Urinary bladder (tissue), 4 donors: ENCODE data around the gene FOXL3. TPM values are rescaled to one million over a fixed set of nuclear protein-coding genes. Genes with fewer than 3 reads are reported as not detected.

Experiments
- DNase-seq: peaks from one replicate; pipeline ENCODE4 v3.0.0-alpha.2; 2015; ENCODE audit errors: extremely low spot score
- H3K27ac ChIP-seq: one replicate; pipeline ENCODE4 v1.5.1; 2013; ENCODE audit warnings: low read depth, mild to moderate bottlenecking, moderate library complexity
- H3K36me3 ChIP-seq: one replicate; pipeline ENCODE4 v1.6.1; 2013; ENCODE audit warnings: mild to moderate bottlenecking, moderate library complexity; ENCODE audit not compliant: insufficient read depth
- H3K4me1 ChIP-seq: one replicate; pipeline ENCODE4 v1.6.1; 2013; ENCODE audit warnings: mild to moderate bottlenecking, moderate library complexity; ENCODE audit not compliant: insufficient read depth
- H3K4me3 ChIP-seq: one replicate; pipeline ENCODE4 v1.5.1; 2013; ENCODE audit warnings: low read depth, low read length
- WGBS: extraction: QIAGEN DNeasy Blood & Tissue Kit; methylation state at CpG from one replicate; pipeline ENCODE4 v1.1.7; 2013; 5-methylcytosine and 5-hydroxymethylcytosine counted together
- polyA plus RNA-seq: library from polyadenylated mRNA; stranded (reverse); fragments of 200-250 nt; gene quantifications from one replicate; pipeline ENCODE4 v1.2.3, GENCODE V29; 2013
- total RNA-seq: library from RNA; depleted of rRNA; stranded (reverse); fragments of >200 nt; gene quantifications from one replicate; pipeline ENCODE4 v1.2.3, GENCODE V29; 2014
- donor health status: healthy with polysubstance abuse.
- donor health status: healthy.

Gene FOXL3
- total and polyA plus RNA-seq, 2 donors: not detected

DNA sequence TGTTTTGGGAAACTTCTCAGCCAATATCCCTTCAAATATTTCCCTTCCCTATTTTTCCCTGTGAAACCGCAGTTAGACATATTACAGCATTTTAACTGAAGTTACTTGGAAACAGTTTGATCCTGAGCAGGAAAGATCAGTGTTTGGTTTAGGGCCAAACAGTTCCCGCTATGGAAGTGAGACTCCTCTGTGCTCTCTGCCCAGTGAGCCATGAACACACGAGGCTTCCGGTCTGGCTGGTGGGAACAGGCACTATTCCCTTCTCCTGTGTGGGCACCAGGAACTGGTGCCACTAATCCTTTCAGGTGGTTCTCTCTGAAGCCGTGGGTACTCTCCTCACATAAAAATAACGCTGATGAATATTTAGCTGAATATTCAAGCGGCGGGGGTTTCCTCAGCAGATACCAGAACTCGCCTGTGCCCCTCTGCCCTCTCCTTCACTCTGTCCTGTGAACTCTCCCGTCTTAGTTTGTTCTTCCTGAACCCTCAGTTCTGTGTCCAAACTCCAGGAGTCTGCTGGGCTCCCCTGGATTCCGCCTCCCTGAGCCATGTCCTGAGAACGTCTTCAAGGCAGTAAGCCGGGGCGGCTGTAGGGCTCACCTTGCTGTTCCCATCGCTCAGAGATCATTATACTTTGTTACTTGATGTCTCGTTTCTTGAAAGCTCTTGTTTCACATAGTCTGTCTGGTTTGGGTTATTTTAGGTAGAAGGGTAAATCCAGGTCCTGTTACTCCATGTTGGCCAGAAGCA, 25.7 kb downstream of the FOXL3 start:
- no peak overlapping the region for H3K4me3 ChIP-seq
- no peaks in the 10 kb centered on the region for H3K36me3 ChIP-seq
- WGBS: 75% methylated on average over 16 of the region's 16 CpGs
- H3K4me1 ChIP-seq: no peaks in the 10 kb centered on the region
- H3K27ac ChIP-seq: no peak overlapping the region
- DNase-seq: no peak

DNA sequence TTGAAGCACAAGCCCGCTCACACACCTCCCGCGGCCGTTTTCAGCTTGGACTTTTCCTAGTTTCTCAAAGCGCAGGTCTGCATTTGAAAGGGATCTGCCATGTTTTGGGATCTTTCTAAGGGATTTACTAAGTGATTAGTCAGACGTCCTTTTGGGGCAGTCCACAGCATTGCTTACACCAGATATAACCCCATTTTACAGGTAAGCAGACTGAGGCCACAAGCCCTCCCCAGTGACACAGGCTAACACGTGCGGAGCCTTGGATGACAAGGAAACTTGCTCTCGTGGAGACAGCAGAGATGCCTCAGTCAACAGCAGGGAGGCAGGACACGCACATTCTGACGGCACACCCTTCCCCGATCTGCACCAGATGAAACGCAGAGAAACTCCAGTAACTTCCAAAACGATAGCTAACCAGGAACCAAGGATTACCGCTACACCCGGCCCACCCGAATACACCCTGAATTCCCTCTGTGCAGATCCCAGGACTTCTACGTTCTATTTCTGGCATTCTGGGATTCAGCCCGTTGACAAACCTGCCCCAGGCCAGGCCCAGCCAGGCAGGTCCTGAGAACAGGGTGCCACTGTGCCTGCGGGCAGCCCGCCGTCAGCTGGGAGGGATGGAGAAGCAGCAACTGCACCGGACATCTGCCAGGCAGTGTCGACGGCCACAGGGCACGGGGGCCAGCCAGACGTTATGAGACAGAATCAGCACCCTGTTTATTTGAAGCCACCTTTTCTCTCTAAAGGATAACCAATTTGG, 27.9 kb downstream of the FOXL3 start:
- no peak overlapping the region for H3K27ac ChIP-seq
- H3K36me3 ChIP-seq: no peaks in the 10 kb centered on the region
- DNase-seq: no peak
- no peaks in the 10 kb centered on the region for H3K4me1 ChIP-seq
- no peak overlapping the region for H3K4me3 ChIP-seq
- 87% methylated on average over 27 of the region's 27 CpGs for WGBS

DNA sequence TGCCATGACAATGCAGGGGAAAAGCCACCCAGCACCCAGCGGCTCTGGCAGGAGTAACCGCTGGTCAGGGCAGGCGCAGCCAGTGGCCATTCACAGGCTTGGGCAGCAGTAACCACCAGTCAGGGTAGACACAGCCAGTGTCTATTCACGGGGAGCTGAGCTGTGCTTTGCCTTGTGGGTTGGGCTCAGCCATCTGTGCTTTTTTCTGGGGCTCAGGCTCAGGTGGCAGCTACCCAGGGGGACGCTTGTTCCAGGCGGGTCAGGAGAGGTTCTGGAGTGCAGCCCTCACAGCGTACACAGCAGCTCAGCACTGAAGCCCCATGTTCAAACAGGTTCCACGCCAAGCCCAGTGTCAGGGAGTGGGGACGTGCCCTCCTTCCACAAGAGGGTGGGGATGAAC, 28.5 kb downstream of the FOXL3 start:
- Histone ChIP-seq H3K36me3 (no peaks in the 10 kb centered on the region), H3K4me1 (no peaks in the 10 kb centered on the region), H3K27ac (no peak overlapping the region), H3K4me3 (no peak overlapping the region)
- no peak for DNase-seq
- whole genome bisulfite sequencing: 73% methylated on average over 9 of the region's 9 CpGs

DNA sequence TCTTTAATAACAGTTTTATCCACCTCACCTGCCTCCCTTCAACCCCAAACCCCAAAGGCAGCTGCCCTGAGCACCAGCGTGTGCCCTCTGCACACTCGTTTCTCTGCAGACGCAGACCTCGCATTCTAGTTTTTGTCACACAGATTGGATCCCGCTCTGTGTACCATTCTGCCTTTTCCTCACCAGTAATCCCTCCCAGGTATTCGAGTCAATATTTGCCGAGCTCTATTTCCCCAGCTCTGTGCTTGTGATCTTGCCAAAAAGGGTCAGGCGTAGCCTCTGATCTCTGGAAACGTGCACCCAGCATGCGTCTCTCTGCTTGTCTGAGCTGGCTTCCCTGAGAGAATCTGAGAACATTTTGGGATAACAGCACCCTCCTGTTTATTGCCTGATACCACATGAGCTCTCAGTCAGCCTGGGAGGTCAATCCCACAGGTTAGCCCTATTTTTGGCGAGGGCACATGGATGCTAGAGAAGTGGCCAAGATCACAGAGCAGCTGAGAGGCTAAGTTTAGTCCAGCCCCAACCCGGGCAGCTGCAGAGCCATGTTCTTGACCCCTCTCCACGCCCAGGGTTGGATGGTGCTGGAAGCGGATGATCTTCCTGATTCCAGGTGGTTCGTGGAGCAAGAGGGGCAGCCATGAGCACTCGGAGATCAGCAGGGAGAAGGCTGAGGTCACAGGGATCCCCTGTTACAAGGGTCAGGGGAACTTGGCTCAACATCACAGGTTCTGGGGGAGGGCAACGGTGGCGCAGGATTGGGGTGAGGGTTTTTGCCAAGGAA, 29.1 kb downstream of the FOXL3 start:
- Histone ChIP-seq H3K36me3 (no peaks in the 10 kb centered on the region), H3K4me3 (no peak overlapping the region), H3K27ac (no peak overlapping the region), H3K4me1 (no peaks in the 10 kb centered on the region)
- 60% methylated on average over 18 of the region's 18 CpGs for WGBS
- no peak for DNase-seq

DNA sequence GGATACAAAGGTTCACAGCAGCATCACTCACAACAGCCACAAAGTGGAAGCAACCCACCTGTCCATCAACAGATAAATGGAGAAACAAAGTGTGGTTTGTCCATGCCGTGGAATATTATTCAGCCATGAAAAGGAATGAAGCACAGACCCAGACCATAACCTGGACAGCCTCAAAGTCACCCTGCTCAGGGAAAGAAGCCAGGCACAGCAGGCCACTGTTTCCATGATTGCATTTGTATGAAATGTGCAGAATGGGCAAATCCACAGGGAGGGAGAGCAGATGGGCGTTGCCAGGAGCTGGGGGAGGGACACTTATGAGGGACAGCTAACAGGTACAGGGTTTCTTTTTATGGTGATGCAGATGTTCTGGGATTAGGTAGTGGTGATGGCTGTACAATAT, 30.3 kb downstream of the FOXL3 start:
- H3K36me3 ChIP-seq: no peaks in the 10 kb centered on the region
- no peaks in the 10 kb centered on the region for H3K4me1 ChIP-seq
- H3K4me3 ChIP-seq: no peak overlapping the region
- DNase-seq: no peak
- 94% methylated on average over 2 of the region's 2 CpGs for WGBS
- no peak overlapping the region for H3K27ac ChIP-seq

DNA sequence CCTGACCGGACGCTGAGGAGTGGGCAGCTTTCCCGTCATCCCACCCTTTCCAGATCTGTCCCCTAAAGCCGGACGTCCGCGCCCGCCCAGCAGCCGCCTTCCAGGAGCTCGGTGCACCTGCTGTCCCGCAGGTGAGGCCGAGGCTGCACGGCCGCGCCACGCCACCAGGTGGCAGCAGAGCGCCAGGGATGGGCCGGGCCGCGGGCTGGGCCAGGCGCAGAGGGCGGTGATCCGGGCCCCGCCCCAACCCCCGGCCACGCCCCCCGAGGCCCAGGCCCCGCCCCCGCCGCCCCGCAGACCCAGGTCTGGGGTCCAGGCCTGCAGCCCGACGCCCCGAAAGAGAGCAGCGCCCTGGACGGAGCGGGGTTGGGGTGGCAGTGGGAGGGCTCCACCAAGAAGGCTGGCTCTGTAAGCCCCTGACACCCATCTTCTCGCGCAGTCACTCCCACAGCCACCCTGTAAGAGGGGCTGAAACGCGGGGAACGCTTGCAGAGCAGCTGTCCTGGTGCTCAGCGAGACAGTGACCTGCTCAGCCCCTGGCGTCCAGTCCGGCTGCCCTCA, 32.2 kb downstream of the FOXL3 start:
- no peaks in the 10 kb centered on the region for H3K4me1 ChIP-seq
- WGBS: 9% methylated on average over 45 of the region's 45 CpGs
- no peaks in the 10 kb centered on the region for H3K36me3 ChIP-seq
- H3K4me3 ChIP-seq: no peak overlapping the region
- H3K27ac ChIP-seq: no peak overlapping the region
- DNase-seq: no peak

DNA sequence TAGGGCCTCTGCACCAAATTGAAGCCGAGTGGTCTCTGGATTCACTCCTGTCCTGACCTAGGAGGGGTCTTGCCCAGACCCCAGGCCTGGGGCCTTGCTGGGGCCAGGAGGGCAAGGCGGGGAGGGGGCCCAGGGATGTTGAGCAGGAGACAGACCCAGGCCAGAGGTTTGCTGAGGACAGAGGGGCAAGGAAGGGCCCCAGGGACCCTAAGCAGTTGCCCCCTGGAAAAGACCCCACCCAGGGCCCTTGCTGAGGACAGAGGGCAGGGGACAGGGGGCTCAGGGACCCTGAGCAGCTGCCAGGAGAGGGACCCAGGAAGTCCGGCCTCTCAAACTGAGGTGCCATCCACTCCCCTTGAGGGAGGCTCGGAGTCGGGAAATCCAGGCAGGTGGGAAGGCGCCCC, 32.7 kb downstream of the FOXL3 start:
- WGBS: 96% methylated on average over 6 of the region's 6 CpGs
- no peak overlapping the region for H3K27ac ChIP-seq

DNA sequence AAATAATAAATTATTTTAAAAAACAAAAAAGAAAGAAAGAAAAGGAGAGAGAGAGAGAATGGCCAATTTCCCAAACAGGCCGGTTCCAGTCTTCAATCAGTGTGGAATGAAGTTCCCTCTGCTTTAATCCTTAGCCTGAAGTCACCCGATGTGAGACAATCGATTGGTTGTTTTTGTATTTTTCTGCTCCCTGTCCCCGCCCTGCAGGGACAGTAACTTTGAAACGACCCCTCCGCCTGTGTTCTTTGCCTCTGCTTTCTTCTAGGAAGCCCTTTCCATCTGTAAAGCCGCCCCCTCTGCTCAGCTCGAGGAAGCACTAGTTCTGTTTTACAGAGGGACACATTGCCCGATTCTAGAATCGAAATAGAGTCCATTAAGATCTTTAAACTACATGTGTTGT, 33.4 kb downstream of the FOXL3 start:
- no peak overlapping the region for H3K4me3 ChIP-seq
- H3K4me1 ChIP-seq: no peaks in the 10 kb centered on the region
- H3K36me3 ChIP-seq: no peaks in the 10 kb centered on the region
- 68% methylated on average over 10 of the region's 10 CpGs for WGBS
- H3K27ac ChIP-seq: no peak overlapping the region
- no peak for DNase-seq

More for the DNA sequence above, 32.7 kb downstream of the FOXL3 start:
- no peak overlapping the region for H3K4me3 ChIP-seq
- no peaks in the 10 kb centered on the region for H3K4me1 ChIP-seq
- DNase-seq: no peak
- no peaks in the 10 kb centered on the region for H3K36me3 ChIP-seq

DNA sequence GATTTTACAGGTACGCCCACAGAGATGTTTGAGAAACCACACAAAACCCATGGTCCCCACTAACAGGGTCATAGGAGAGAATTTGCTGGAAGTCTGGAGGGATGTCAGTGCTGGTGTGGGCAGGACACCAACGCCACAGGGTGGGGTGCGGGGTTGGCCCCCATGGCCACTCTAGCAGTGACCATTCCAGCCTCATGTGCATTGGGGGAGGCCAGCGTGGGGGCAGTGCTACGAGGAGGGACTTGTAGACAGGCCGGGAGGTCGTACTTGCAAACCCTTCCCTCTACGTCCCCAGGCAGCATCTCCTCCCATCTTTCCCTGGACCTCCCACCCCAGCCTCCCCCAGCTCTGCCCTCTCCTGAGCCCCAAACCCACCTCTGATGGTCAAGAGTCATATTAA, 34.0 kb downstream of the FOXL3 start:
- H3K36me3 ChIP-seq: no peaks in the 10 kb centered on the region
- 84% methylated on average over 8 of the region's 8 CpGs for WGBS
- H3K4me3 ChIP-seq: no peak overlapping the region
- DNase-seq: no peak
- no peak overlapping the region for H3K27ac ChIP-seq
- H3K4me1 ChIP-seq: no peaks in the 10 kb centered on the region

DNA sequence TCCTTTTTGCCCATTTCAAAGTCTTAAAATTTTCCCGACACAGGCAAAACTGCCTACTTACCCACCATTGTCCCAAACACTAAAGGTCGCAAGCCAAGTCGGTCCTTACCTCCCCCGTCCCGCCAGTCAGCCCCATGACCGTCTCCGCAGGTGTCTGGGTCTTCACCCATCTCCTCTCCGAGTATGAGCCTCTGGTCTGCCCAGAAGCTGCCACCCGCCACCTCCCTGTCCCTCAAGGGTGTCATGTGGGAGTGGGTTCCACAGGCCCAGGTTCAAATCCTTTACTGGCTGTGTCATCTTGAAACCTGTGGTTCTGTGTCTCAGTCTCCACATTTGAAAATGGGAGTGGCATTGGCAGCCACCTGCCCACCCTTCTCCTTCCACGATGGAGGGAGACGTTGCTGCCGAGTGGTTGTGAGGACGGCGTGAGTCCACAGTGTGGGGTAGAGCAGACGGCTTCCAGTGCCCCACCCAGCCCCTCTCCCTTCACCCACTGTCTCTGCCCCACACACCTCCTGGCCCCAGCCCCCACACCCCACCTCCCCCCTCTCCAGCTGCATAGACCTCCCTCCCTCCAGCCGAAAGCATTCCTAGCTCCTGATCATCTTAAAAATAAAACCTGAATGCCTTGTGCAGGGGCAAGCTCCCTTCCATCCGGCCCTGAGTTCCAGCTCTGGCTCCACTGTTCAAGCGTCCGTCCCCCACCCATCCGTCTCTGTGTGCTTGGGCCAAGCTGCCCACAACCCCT, 35.3 kb downstream of the FOXL3 start:
- 91% methylated on average over 20 of the region's 20 CpGs for WGBS
- no peaks in the 10 kb centered on the region for H3K4me1 ChIP-seq
- no peak for DNase-seq

DNA sequence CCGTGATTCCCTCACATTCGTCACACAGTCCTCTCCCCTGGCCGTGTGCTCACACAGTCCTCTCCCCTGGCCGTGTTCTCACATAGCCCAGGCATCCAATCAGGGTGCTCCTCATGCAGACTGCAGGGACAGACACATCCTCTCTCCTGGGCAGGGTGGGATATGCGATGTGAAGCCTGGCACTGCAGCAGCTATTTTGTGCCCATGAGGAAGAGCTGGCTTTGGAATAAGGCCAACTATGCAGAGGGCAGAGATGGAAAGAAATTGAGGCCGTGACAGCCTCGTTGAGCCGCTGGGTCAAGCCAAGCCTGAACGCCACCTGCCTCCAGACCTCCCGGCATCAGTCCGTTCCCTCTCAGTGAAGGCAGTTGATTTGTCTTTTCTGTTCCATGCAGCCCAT, 35.8 kb downstream of the FOXL3 start:
- H3K27ac ChIP-seq: no peak overlapping the region
- no peak for DNase-seq
- H3K4me1 ChIP-seq: no peaks in the 10 kb centered on the region
- 94% methylated on average over 11 of the region's 11 CpGs for WGBS
- no peaks in the 10 kb centered on the region for H3K36me3 ChIP-seq
- no peak overlapping the region for H3K4me3 ChIP-seq

More for the DNA sequence above, 35.3 kb downstream of the FOXL3 start:
- H3K4me3 ChIP-seq: no peak overlapping the region
- H3K36me3 ChIP-seq: no peaks in the 10 kb centered on the region
- H3K27ac ChIP-seq: no peak overlapping the region

DNA sequence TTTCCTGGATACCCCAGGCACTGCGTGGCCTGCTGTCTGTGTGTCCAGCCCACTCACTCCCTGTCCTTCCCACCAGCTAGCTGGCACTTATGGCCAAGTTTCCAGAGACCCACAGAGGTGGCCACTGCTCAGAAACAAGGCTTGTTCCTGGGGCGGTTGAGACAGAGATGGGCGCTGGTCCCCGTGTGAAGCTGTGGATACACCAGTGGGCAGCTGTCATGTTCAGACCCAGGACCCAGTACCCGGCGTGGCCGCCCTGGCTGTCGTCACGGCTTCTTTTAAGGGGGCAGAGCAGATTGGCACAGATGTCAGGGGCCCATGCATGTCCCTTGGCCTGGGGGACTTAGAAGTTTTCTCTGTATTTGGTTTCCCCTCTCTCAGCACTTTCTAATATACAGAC, 36.3 kb downstream of the FOXL3 start:
- H3K27ac ChIP-seq: no peak overlapping the region
- no peaks in the 10 kb centered on the region for H3K36me3 ChIP-seq

DNA sequence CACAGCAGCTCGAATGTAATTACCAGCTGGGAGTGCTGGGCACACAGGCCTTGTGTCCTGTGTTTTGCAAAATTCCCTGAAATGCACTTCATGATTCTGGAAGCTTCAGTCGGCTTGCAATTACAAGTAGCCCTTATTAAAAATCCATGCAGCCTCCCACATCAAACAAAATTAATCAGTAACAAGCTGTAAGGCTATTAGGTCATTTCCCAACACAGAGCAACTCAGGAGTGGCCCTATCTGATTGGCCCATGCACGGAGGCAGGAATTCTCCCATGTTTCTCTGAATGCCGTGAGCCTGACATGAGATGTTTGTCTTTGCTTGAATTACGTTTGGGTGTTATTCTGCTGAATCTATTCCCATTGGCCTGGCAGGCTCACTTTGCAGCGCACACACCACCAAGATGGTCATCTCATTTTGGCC, 36.9 kb downstream of the FOXL3 start:
- Histone ChIP-seq H3K27ac (no peak overlapping the region), H3K4me1 (no peaks in the 10 kb centered on the region), H3K4me3 (no peak overlapping the region), H3K36me3 (no peaks in the 10 kb centered on the region)
- WGBS: 59% methylated on average over 6 of the region's 6 CpGs
- no peak for DNase-seq

More for the DNA sequence above, 36.3 kb downstream of the FOXL3 start:
- 92% methylated on average over 9 of the region's 9 CpGs for WGBS
- no peak overlapping the region for H3K4me3 ChIP-seq
- DNase-seq: no peak
- H3K4me1 ChIP-seq: no peaks in the 10 kb centered on the region
